Measurements from ENCODE around the gene CPED1.

GRCh38 chr7:120989257-120990220 is 1.0 kb downstream of the CPED1 start:
- TF ChIP-seq POLR2A (IDR thresholded peaks at IDR 0.05) (no peak), POLR2AphosphoS5 (IDR thresholded peaks at IDR 0.05) (peak in 1 of 3 donors; percentile 14), EP300 (IDR thresholded peaks at IDR 0.05; ENCODE audit: low read depth) (no peak)
- TF ChIP-seq, protein P1, sequence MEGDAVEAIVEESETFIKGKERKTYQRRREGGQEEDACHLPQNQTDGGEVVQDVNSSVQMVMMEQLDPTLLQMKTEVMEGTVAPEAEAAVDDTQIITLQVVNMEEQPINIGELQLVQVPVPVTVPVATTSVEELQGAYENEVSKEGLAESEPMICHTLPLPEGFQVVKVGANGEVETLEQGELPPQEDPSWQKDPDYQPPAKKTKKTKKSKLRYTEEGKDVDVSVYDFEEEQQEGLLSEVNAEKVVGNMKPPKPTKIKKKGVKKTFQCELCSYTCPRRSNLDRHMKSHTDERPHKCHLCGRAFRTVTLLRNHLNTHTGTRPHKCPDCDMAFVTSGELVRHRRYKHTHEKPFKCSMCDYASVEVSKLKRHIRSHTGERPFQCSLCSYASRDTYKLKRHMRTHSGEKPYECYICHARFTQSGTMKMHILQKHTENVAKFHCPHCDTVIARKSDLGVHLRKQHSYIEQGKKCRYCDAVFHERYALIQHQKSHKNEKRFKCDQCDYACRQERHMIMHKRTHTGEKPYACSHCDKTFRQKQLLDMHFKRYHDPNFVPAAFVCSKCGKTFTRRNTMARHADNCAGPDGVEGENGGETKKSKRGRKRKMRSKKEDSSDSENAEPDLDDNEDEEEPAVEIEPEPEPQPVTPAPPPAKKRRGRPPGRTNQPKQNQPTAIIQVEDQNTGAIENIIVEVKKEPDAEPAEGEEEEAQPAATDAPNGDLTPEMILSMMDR (IDR thresholded peaks at IDR 0.05): no peak

Measured in transverse colon (tissue), 4 donors.